ENCODE results near the gene COL4A3. TPM values are rescaled to one million over a fixed set of nuclear protein-coding genes. Genes with fewer than 3 reads are reported as not detected.

COL4A3 gene
- total and polyA plus RNA-seq, 9 of the 15 experiments (the other 6 are each of a cell fraction or from before 2014, with no cell fraction given): not detected

GRCh38 chr2:227191367-227191766 lies 26.9 kb downstream of the COL4A3 start:
- in situ Hi-C loops (cut with MboI): no loop called here
- CTCF ChIA-PET (ENCODE audit: low intra/inter-chr PET ratio): no interaction called here
- Histone ChIP-seq H3K4me3 (no peak overlapping the region), H3K36me3 (ENCODE audit: control insufficient read depth, insufficient read depth, low read length) (no peaks in the 10 kb centered on the region), H3K4me2 (ENCODE audit: insufficient read depth, low read length) (no peak overlapping the region), H3K9me3 (replicated peaks; ENCODE audit: control insufficient read depth, insufficient read depth, low read depth, low read length) (no peaks in the 10 kb centered on the region), H3K9ac (ENCODE audit: insufficient read depth in 1 of 2, low read depth in 2 of 2, low read length in 2 of 2) (no peak overlapping the region), H3K9me1 (ENCODE audit: control insufficient read depth, insufficient read depth, low read length) (no peaks in the 10 kb centered on the region), H3K27me3 (ENCODE audit: control insufficient read depth in 2 of 2, insufficient read depth in 2 of 2, low read length in 2 of 2) (no peaks in the 10 kb centered on the region), H3K27ac (ENCODE audit: extremely low read depth, low read depth, low read length) (no peak overlapping the region), H3K79me2 (ENCODE audit: control insufficient read depth, insufficient read depth, low read length) (no peaks in the 10 kb centered on the region), H2AFZ (ENCODE audit: low read depth, low read length) (no peak overlapping the region), H3K4me1 (replicated peaks in 1 of 2; ENCODE audit: control insufficient read depth in 2 of 2, insufficient read depth in 2 of 2, low read length in 2 of 2) (no peaks in the 10 kb centered on the region), H4K20me1 (replicated peaks; ENCODE audit: control insufficient read depth, insufficient read depth, low read length) (no peaks in the 10 kb centered on the region)
- BruUV-seq (replicated peaks): no TSS peak
- WGBS (ENCODE audit: insufficient coverage, low coverage, missing lambda C conversion rate): 3% methylated on average over 3 of the region's 3 CpGs
- POLR2A ChIA-PET: no interaction called here
- FAIRE-seq (no peak), ATAC-seq (no peak; the same call in 2 of the 3 replicates), DNase-seq (ENCODE audit: extremely low read depth in 1 of 4, low spot score in 3 of 4) (peak in 2 of 4 experiments; percentile 4 to 6)
- intact Hi-C loops (cut with micrococcal nuclease): no loop called here
- TF ChIP-seq BRCA1 (IDR thresholded peaks at IDR 0.05) (no peak), BRCA1 (CRISPR knock-in tag; IDR thresholded peaks at IDR 0.05) (no peak), SMARCB1 (IDR thresholded peaks at IDR 0.05; ENCODE audit: insufficient read length, low read depth) (no peak), TAF9B (IDR thresholded peaks at IDR 0.05; ENCODE audit: partially characterized antibody) (no peak), ASH1L (IDR thresholded peaks at IDR 0.05; ENCODE audit: borderline replicate concordance, low read depth, partially characterized antibody) (no peak), POLR2AphosphoS5 (IDR thresholded peaks at IDR 0.05; ENCODE audit: control insufficient read depth, insufficient read depth, low read depth, low read length) (no peak), MEF2D (tag; conservative IDR thresholded peaks at IDR 0.05; ENCODE audit: low read depth) (no peak), ZNF445 (CRISPR knock-in tag; IDR thresholded peaks at IDR 0.05; ENCODE audit: low read depth) (no peak), PML (IDR thresholded peaks at IDR 0.05; ENCODE audit: low read length) (no peak), MTA1 (IDR thresholded peaks at IDR 0.05; ENCODE audit: borderline replicate concordance) (no peak), ZNF184 (CRISPR knock-in tag; IDR thresholded peaks at IDR 0.05) (no peak), HMGXB4 (CRISPR knock-in tag; IDR thresholded peaks at IDR 0.05) (no peak), MCM5 (IDR thresholded peaks at IDR 0.05; ENCODE audit: low read depth) (no peak), ZNF431 (CRISPR knock-in tag; IDR thresholded peaks at IDR 0.05) (no peak), NFE2 (IDR thresholded peaks at IDR 0.05; ENCODE audit: low read depth) (peak; percentile 86), NR4A1 (CRISPR knock-in tag; IDR thresholded peaks at IDR 0.05) (no peak), NR4A1 (tag; IDR thresholded peaks at IDR 0.05) (no peak), VEZF1 (CRISPR knock-in tag; IDR thresholded peaks at IDR 0.05) (no peak), ZBTB8A (IDR thresholded peaks at IDR 0.05; ENCODE audit: partially characterized antibody) (no peak), GTF2E2 (tag; IDR thresholded peaks at IDR 0.05) (no peak), PURB (CRISPR knock-in tag; IDR thresholded peaks at IDR 0.05; ENCODE audit: low read depth) (no peak), NR0B1 (IDR thresholded peaks at IDR 0.05; ENCODE audit: partially characterized antibody) (no peak)

Data from K562 (cell line).